GM11168 (cell line): Measurements from ENCODE around the gene RARS1.
"Not testable (repeated sequence)": the region's sequence is repeated elsewhere in the genome, so short reads cannot be mapped to it uniquely, and the experiment has no call there.

ENCODE experiments used
- in situ Hi-C: fragments of 300-500 bp; cut with MboI; formaldehyde crosslinking; loops from one replicate; pipeline ENCODE4 v1.12.0; 2022; ENCODE audit warnings: low sequenced_read_pairs; ENCODE audit not compliant: unreplicated experiment

RARS1 gene

GRCh38 chr5:168479166-168479565, 7.1 kb upstream of the RARS1 start:
- in situ Hi-C loops: no loop called here

- in situ Hi-C loops: no loop called here
These were observed 5.7 kb upstream of the RARS1 start for GRCh38 chr5:168480601-168481000.

DNA sequence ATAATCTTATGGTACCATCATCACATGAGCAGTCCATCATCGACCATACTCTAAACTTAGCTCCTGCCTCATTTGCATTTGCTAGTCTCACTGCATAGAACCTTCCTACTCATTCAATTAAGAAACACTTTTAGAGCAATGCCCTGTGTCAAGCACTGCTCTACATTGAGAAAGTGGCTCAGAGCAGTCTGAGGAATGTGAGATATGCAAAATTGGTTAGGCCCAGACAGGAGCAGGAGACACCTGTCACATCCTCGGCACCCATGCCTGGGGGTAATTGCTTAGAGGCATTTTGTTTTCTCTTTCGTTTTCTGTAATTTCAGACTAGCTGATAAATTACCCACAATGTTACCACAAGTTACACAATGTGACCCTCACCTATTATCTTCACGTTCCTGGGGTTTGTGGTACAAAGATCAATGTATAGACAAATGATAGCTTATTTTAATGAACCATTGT, 4.9 kb upstream of the RARS1 start:
- in situ Hi-C loops: no loop called here

- in situ Hi-C loops: no loop called here
These were observed 3.9 kb upstream of the RARS1 start for GRCh38 chr5:168482361-168482760.

DNA sequence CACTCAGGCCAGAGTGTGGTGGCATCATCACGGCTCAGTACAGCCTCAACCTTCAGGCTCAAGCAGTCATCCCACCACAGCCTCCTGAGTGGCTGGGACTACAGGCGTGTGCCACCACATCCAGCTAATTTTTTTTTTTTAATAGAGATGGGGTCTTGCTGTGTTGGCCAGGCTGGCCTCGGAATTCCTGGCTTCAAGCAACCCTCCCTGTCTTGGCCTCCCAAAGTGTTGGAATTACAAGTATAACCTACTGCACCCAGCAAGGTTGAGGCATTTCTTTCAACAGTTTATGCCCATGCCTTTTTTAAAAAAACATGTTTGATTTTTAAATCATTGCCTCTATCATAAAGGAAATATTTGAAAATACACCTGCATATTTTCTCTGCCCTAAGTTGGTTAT, 2.8 kb downstream of the RARS1 start:
- in situ Hi-C loops: no loop called here

DNA sequence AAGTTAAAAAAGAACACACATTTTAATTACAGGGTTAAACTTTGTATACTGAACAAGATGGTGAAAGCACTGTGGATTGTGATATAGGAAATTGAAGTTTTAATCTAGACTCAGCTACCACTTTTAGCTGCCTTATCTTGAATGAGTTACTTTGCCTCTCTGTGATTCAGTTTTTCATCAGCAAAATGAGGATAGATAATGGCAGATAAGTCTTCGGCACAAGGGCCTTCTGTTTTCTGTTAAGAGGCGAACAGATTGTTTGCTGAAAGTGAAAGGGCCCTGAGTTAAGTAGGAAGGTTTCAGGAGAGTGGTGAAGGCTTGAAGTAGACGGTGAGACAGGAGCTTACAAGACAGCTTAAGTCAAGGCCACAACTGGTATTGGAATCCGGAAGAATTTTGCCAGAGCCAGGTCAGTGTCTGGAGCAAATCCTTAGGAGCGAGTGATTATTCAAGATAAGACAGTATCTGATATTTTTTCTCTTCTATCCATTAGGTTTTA, 7.8 kb downstream of the RARS1 start:
- in situ Hi-C loops: no loop called here

GRCh38 chr5:168502563-168503237, 16.4 kb downstream of the RARS1 start:
- in situ Hi-C loops: no loop called here

DNA sequence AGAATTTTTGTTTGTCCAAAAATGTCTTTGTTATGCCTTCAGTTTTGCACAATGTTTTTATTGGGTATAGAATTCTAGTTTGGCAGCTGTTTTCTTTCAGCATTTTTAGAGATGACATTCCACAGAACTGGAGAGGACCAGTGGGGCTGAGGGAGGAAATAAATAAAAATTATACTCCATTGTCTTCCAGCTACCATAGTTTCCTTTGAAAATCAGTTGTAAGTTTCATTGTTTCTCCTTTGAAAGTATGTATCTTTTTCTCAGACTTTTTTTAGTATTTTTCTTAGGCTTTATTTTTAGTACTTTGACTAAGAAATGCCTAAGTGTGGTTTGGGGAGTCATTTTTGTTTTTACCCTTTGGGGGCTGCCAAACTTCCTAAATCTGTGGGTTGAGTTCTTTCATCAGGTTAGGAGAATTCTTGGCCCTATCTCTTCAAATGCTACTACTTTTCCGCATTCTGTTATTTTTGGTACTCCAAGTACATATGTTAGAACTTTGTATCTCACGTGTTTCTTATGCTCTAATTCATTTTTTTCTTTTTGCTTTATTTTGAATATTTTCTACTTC, 27.7 kb downstream of the RARS1 start:
- in situ Hi-C loops: no loop called here

DNA sequence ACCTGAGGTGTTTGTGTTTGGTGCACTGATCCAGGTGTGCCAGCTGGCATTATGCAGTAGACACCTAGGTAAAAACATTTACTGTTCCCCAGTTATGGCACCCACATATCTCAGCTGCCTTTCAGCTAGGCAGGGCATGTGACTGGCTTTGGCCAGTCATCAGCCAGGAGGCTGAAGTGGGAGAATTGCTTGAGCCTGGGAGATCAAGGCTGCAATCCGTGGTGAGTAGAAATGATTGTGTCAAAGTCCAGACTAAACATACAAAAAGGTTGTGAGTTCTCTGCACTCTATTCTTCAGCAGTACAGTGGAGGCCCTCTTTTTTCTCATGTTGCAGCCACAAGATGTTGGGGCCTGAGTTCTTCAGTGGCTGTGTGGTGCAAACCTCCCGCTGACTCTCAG, 39.6 kb downstream of the RARS1 start:
- in situ Hi-C loops: no loop called here

GRCh38 chr5:168527756-168528295, 41.6 kb downstream of the RARS1 start:
- in situ Hi-C loops: no loop called here

- in situ Hi-C loops: no loop called here
These were observed 42.5 kb downstream of the RARS1 start, which contains the start of gene FBLL1 for GRCh38 chr5:168528521-168529373. FBLL1 (plus strand) TSS chr5:168529305; CDS start chr5:168529505, 200 bp downstream.

DNA sequence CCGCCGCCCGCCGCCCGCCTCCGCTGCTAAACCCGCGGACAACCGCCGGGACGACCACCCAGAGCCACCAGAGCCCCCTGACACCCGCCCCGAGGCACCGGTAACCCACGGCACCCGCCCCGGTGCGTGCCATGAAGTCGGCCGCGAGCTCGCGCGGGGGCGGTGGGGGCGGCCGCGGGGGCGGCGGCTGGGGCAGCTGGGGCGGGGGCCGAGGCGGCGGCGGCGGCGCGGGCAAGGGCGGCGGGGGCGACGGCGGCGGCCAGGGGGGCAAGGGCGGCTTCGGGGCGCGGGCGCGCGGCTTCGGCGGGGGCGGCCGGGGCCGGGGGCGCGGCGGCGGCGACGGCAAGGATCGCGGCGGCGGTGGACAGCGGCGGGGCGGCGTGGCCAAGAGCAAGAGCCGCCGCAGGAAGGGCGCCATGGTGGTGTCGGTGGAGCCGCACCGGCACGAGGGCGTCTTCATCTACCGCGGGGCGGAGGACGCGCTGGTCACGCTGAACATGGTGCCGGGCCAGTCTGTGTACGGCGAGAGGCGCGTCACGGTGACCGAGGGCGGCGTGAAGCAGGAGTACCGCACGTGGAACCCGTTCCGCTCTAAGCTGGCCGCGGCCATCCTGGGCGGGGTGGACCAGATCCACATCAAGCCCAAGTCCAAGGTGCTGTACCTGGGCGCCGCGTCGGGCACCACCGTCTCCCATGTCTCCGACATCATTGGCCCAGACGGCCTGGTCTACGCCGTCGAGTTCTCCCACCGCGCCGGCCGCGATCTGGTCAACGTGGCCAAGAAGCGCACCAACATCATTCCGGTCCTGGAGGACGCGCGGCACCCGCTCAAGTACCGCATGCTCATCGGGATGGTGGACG, 43.3 kb downstream of the RARS1 start:
- in situ Hi-C loops: no loop called here

- in situ Hi-C loops: no loop called here
These were observed 44.4 kb downstream of the RARS1 start for GRCh38 chr5:168530621-168531150.

- in situ Hi-C loops: no loop called here
These were observed 44.9 kb downstream of the RARS1 start for GRCh38 chr5:168531191-168531590.

- in situ Hi-C loops: no loop called here
These were observed 46.0 kb downstream of the RARS1 start for GRCh38 chr5:168531987-168532864.

- in situ Hi-C loops: not testable (repeated sequence)
These were observed 48.1 kb downstream of the RARS1 start for GRCh38 chr5:168534351-168534750.

GRCh38 chr5:168537176-168537575, 50.9 kb downstream of the RARS1 start:
- in situ Hi-C loops: no loop called here

- in situ Hi-C loops: no loop called here
These were observed 63.3 kb downstream of the RARS1 start for GRCh38 chr5:168549554-168549953.

DNA sequence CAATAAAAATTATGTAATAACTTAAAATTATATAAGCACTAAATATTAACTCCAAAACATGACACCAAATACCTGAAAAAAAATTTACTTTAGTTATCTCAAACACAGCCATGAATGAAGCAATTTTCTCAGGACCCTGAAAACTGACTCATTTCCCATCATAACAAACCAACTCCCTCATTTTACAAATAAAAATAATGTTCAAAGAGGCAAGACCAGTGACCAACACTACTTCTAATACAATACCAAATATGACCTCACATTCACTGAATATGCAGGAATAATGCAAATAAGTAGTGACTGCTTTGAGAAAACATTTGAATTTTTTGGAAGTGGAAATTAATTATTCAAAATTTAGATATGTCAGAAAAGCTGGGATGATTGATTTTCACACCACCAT, 64.4 kb downstream of the RARS1 start:
- in situ Hi-C loops: no loop called here
